GM12878 (cell line): Measurements from ENCODE around the gene ASH1L. TPM values are rescaled to one million over a fixed set of nuclear protein-coding genes. Genes with fewer than 3 reads are reported as not detected.

Source experiments
- ATAC-seq: fragments of 200-7000 bp; cut with Tn5 transposase; 3 replicates; pipeline ENCODE4 v1.9.1; 2020; ENCODE audit warnings: mild to moderate bottlenecking, moderate library complexity
- BruUV-seq: library from RNA; stranded (reverse); fragments of 400-500 nt; replicated peaks from 2 replicates; lab custom pipeline; 2021; lab: Mats Ljungman, UMichigan
- CTCF ChIA-PET: fragments of 300-600 bp; sonication (Branson Sonifier 250); formaldehyde crosslinking; extraction: SDS; loops from one replicate; lab custom pipeline; 2021; ENCODE audit warnings: inconsistent platforms; lab: Yijun Ruan, JAX
- POLR2A ChIA-PET: fragments of 350-600 bp; formaldehyde crosslinking; extraction: SDS; loops from one replicate; lab custom pipeline; 2021; ENCODE audit warnings: inconsistent platforms; lab: Charles Lee
- RAD21 ChIA-PET: fragments of 300-600 bp; sonication (Branson Sonifier 250); formaldehyde crosslinking; loops from one replicate; lab custom pipeline; 2023; ENCODE audit warnings: antibody characterized with exemption; ENCODE audit not compliant: unreplicated experiment; lab: Charles Lee
- SMC1A ChIA-PET: fragments of 300-600 bp; sonication (Branson Sonifier 250); formaldehyde crosslinking; loops from one replicate; lab custom pipeline; 2023; ENCODE audit not compliant: unreplicated experiment, uncharacterized antibody; lab: Charles Lee
- DNase-seq: peaks from one replicate; pipeline ENCODE4 v3.0.0-alpha.2; 2011; ENCODE audit warnings: low read depth, low spot score
- FAIRE-seq: peaks from 3 replicates; lab custom pipeline; 2011; peaks lifted over from hg19 to GRCh38; lab: Jason Lieb, UNC
- H2AFZ ChIP-seq: 2 replicates; pipeline ENCODE4 v1.6.0; 2011; ENCODE audit warnings: low read depth, low read length, control low read depth; ENCODE audit not compliant: control insufficient read depth
- H3K27ac ChIP-seq: 2 replicates; pipeline ENCODE4 v1.5.1; 2011; ENCODE audit warnings: control low read depth; ENCODE audit not compliant: control insufficient read depth, insufficient read depth
- H3K27me3 ChIP-seq, 2 experiments: replicated peaks in 1 of 2; 2 replicates each; pipeline versions ENCODE4 v1.6.0 to v1.6.1; 2011; ENCODE audit warnings: low read length in 1 of 2; ENCODE audit not compliant: control insufficient read depth in 2 of 2, insufficient read depth in 2 of 2
- H3K36me3 ChIP-seq, 2 experiments: 2 replicates each; pipeline ENCODE4 v1.5.1; 2011; ENCODE audit warnings: low read length in 1 of 2; ENCODE audit not compliant: control insufficient read depth in 2 of 2, insufficient read depth in 2 of 2
- H3K4me1 ChIP-seq: 2 replicates; pipeline ENCODE4 v1.6.1; 2011; ENCODE audit warnings: mild to moderate bottlenecking, low read length, moderate library complexity, mixed read lengths; ENCODE audit not compliant: control insufficient read depth, insufficient read depth
- H3K4me2 ChIP-seq: 2 replicates; pipeline ENCODE4 v1.6.0; 2011; ENCODE audit warnings: control low read depth; ENCODE audit not compliant: control insufficient read depth, insufficient read depth
- H3K4me3 ChIP-seq: fragments of 200-600 bp; sonication (generic); 2 replicates; pipeline ENCODE4 v1.5.1; 2016
- H3K79me2 ChIP-seq: 2 replicates; pipeline ENCODE4 v1.6.0; 2011; ENCODE audit warnings: low read length; ENCODE audit not compliant: control insufficient read depth, insufficient read depth
- H3K9ac ChIP-seq: 2 replicates; pipeline ENCODE4 v1.8.0; 2011; ENCODE audit warnings: low read length, control low read depth, mixed read lengths; ENCODE audit not compliant: control insufficient read depth, insufficient read depth
- H3K9me3 ChIP-seq: replicated peaks from 3 replicates; pipeline ENCODE4 v1.5.1; 2011; ENCODE audit warnings: mild to moderate bottlenecking, low read length; ENCODE audit not compliant: control insufficient read depth, insufficient read depth
- H4K20me1 ChIP-seq: 2 replicates; pipeline ENCODE4 v1.6.0; 2011; ENCODE audit not compliant: control insufficient read depth, insufficient read depth
- BCL11A ChIP-seq: IDR thresholded peaks from 2 replicates; pipeline ENCODE4 v1.6.1; 2011; ENCODE audit warnings: low read depth, low read length
- CREM ChIP-seq: IDR thresholded peaks from 2 replicates; pipeline ENCODE4 v1.6.1; 2014; ENCODE audit warnings: antibody characterized with exemption, low read depth
- KLF5 ChIP-seq: fragments of 450-650 bp; IDR thresholded peaks from 2 replicates; pipeline ENCODE4 v1.6.1; 2014; ENCODE audit warnings: mild to moderate bottlenecking; ENCODE audit not compliant: partially characterized antibody
- MYB ChIP-seq: fragments of 150-350 bp; IDR thresholded peaks from 2 replicates; pipeline ENCODE4 v1.6.1; 2014; ENCODE audit warnings: mild to moderate bottlenecking, low read depth, low read length, borderline replicate concordance
- MYC ChIP-seq: IDR thresholded peaks from 2 replicates; pipeline ENCODE4 v1.6.1; 2011; ENCODE audit warnings: mild to moderate bottlenecking, low read length, moderate library complexity, inconsistent platforms; ENCODE audit not compliant: insufficient read depth, insufficient replicate concordance, insufficient read length, severe bottlenecking
- SIN3A ChIP-seq: IDR thresholded peaks from 2 replicates; pipeline ENCODE4 v1.6.1; 2012; ENCODE audit warnings: low read depth, low read length, improper control_type of control experiment
- SUZ12 ChIP-seq: fragments of 200-600 bp; sonication (generic); IDR thresholded peaks from one replicate; pipeline ENCODE4 v1.6.1; 2018; ENCODE audit warnings: antibody characterized with exemption, mild to moderate bottlenecking; ENCODE audit not compliant: unreplicated experiment
- TBL1XR1 ChIP-seq: IDR thresholded peaks from 2 replicates; pipeline ENCODE4 v1.6.1; 2012; ENCODE audit warnings: low read depth, low read length, improper control_type of control experiment
- TCF3 ChIP-seq: IDR thresholded peaks from 2 replicates; pipeline ENCODE4 v1.6.1; 2012; ENCODE audit warnings: low read depth, mild to moderate bottlenecking, low read length, borderline replicate concordance; ENCODE audit not compliant: insufficient read depth
- ZZZ3 ChIP-seq: IDR thresholded peaks from 2 replicates; pipeline ENCODE4 v1.6.1; 2011; ENCODE audit warnings: low read depth; ENCODE audit not compliant: control insufficient read depth, insufficient read length
- WGBS: methylation state at CpG from one replicate; pipeline ENCODE4 v1.1.6; 2016; ENCODE audit warnings: low lambda C conversion rate; ENCODE audit not compliant: insufficient replicate concordance, insufficient coverage; ENCODE audit errors: missing lambda C conversion rate; 5-methylcytosine and 5-hydroxymethylcytosine counted together
- in situ Hi-C: fragments of 300-500 bp; cut with MboI; formaldehyde crosslinking; loops from 9 replicates; pipeline ENCODE4 v1.14.3; 2018; ENCODE audit warnings: mixed read lengths
- intact Hi-C: fragments of 100-400 bp; cut with micrococcal nuclease; formaldehyde crosslinking; loops from one replicate; pipeline ENCODE4 v1.14.2; 2022; ENCODE audit not compliant: unreplicated experiment
- polyA plus RNA-seq, 11 experiments: library from polyadenylated mRNA; depleted of rRNA in 4 of 11; unstranded in 6 of 11; stranded (reverse) in 5 of 11; fragments of >200 nt; fragmentation: Nextera tagmentation in 4 of 11; fragmentation: Illumina TruSeq in 1 of 11; extraction: Ambion mirVana in 4 of 11; extraction: Trizol in 1 of 11; gene quantifications; 1 replicate in 1 of 11; 2 replicates in 10 of 11; pipeline versions ENCODE4 v1.2.1 to v1.2.3, GENCODE V29; 2011 to 2016; ENCODE audit warnings: inconsistent platforms in 2 of 11, missing spikeins in 2 of 11, low read depth in 1 of 11
- total RNA-seq, 4 experiments: library from RNA; depleted of rRNA in 3 of 4; stranded (reverse); fragments of >200 nt in 3 of 4; fragmentation: Illumina TruSeq in 1 of 4; extraction: Trizol in 1 of 4; gene quantifications; 2 replicates each; pipeline versions ENCODE4 v1.2.1 to v1.2.3, GENCODE V29; 2013 to 2021
- TF ChIP-seq, protein P1 (sequence below): fragments of 450-650 bp; IDR thresholded peaks from 2 replicates; pipeline ENCODE4 v1.6.1; 2017; ENCODE audit warnings: antibody characterized with exemption, mild to moderate bottlenecking, moderate library complexity
- TF ChIP-seq, protein P2 (sequence below): fragments of 150-350 bp; IDR thresholded peaks from 2 replicates; pipeline ENCODE4 v1.6.1; 2014; ENCODE audit warnings: mild to moderate bottlenecking, low read depth, low read length

Gene ASH1L
- total and polyA plus RNA-seq, 10 of the 15 experiments (the other 5 are each of a cell fraction or from before 2014, with no cell fraction given) = 1.7 to 23.9 (median 16.6) TPM

DNA sequence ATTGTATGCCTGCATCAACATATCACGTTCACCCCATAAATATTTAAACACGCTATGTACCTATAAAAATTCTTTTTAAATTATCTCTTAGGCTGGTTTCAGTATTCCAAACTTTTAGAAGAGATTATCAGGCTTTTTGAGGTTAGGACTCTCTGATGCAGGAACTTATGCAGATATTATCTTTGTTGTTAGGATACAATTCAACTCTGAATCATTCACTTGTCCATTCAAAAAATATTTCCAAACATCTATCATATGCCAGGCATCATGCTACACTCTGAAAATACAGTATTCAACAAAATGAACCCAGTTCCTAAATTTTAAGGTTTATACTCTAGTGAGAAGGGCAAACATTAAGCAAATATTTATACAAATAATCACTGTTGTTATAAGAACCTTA, 40.5 kb downstream of the ASH1L start:
- POLR2A ChIA-PET = no interaction called here
- TF ChIP-seq, protein P1, sequence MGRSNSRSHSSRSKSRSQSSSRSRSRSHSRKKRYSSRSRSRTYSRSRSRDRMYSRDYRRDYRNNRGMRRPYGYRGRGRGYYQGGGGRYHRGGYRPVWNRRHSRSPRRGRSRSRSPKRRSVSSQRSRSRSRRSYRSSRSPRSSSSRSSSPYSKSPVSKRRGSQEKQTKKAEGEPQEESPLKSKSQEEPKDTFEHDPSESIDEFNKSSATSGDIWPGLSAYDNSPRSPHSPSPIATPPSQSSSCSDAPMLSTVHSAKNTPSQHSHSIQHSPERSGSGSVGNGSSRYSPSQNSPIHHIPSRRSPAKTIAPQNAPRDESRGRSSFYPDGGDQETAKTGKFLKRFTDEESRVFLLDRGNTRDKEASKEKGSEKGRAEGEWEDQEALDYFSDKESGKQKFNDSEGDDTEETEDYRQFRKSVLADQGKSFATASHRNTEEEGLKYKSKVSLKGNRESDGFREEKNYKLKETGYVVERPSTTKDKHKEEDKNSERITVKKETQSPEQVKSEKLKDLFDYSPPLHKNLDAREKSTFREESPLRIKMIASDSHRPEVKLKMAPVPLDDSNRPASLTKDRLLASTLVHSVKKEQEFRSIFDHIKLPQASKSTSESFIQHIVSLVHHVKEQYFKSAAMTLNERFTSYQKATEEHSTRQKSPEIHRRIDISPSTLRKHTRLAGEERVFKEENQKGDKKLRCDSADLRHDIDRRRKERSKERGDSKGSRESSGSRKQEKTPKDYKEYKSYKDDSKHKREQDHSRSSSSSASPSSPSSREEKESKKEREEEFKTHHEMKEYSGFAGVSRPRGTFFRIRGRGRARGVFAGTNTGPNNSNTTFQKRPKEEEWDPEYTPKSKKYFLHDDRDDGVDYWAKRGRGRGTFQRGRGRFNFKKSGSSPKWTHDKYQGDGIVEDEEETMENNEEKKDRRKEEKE = no peak
- no peak for TF ChIP-seq BCL11A
- no peak for TF ChIP-seq CREM
- TF ChIP-seq, protein P2, sequence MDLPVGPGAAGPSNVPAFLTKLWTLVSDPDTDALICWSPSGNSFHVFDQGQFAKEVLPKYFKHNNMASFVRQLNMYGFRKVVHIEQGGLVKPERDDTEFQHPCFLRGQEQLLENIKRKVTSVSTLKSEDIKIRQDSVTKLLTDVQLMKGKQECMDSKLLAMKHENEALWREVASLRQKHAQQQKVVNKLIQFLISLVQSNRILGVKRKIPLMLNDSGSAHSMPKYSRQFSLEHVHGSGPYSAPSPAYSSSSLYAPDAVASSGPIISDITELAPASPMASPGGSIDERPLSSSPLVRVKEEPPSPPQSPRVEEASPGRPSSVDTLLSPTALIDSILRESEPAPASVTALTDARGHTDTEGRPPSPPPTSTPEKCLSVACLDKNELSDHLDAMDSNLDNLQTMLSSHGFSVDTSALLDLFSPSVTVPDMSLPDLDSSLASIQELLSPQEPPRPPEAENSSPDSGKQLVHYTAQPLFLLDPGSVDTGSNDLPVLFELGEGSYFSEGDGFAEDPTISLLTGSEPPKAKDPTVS = no peak
- TF ChIP-seq TBL1XR1 = no peak
- no peak for TF ChIP-seq KLF5
- TF ChIP-seq MYC = no peak
- TF ChIP-seq SIN3A = no peak
- no peak for TF ChIP-seq ZZZ3
- TF ChIP-seq SUZ12 = no peak
- TF ChIP-seq TCF3 = no peak
- no peak for TF ChIP-seq MYB
- RAD21 ChIA-PET = no interaction called here
- WGBS = 98% methylated on average over 2 of the region's 2 CpGs
- Histone ChIP-seq H3K27me3 (no peaks in the 10 kb centered on the region), H4K20me1 (no peaks in the 10 kb centered on the region), H3K4me3 (no peak overlapping the region), H3K9ac (no peak overlapping the region), H3K4me2 (no peak overlapping the region), H3K27ac (no peak overlapping the region), H2AFZ (no peak overlapping the region), H3K36me3 (peaks cover 2 to 7% of the 10 kb centered on the region in 2 experiments; a peak in 3 of 4 replicates), H3K9me3 (no peaks in the 10 kb centered on the region), H3K4me1 (no peaks in the 10 kb centered on the region), H3K79me2 (peaks cover 70% of the 10 kb centered on the region)
- intact Hi-C loops = no loop called here
- SMC1A ChIA-PET = interaction anchor here (1.4 kb wide), 1 partner anchor 9 kb away, joined by 3 read pairs; no protein-coding TSS in a partner anchor
- no peak for FAIRE-seq
- no peak for ATAC-seq
- in situ Hi-C loops = no loop called here
- CTCF ChIA-PET = no interaction called here
- DNase-seq = no peak
- BruUV-seq = no TSS peak
